Endothelial cell of umbilical vein (primary cell): ENCODE results near the gene ANGPT4. TPM values are rescaled to one million over a fixed set of nuclear protein-coding genes. Genes with fewer than 3 reads are reported as not detected.

Experiments used
- BruUV-seq: library from RNA; stranded (reverse); fragments of 400-500 nt; replicated peaks from 2 replicates; lab custom pipeline; 2021; lab: Mats Ljungman, UMichigan
- CTCF ChIA-PET: fragments of 300-600, 350-600 bp; sonication (Branson Sonifier 250); formaldehyde crosslinking; loops from one replicate; lab custom pipeline; 2021; ENCODE audit warnings: antibody characterized with exemption, inconsistent platforms; lab: Charles Lee
- POLR2A ChIA-PET: fragments of 300-600, 350-600 bp; sonication (Branson Sonifier 250); formaldehyde crosslinking; loops from one replicate; lab custom pipeline; 2021; ENCODE audit warnings: antibody characterized with exemption, inconsistent platforms; lab: Charles Lee
- DNase-seq: peaks from one replicate; pipeline ENCODE4 v3.0.0-alpha.2; 2011; ENCODE audit warnings: low read depth, low spot score
- FAIRE-seq: peaks from 2 replicates; lab custom pipeline; 2011; peaks lifted over from hg19 to GRCh38; lab: Jason Lieb, UNC
- H2AFZ ChIP-seq: 2 replicates; pipeline ENCODE4 v1.6.0; 2012; ENCODE audit warnings: low read depth, low read length, control low read depth, inconsistent platforms
- H3K27ac ChIP-seq: 2 replicates; pipeline ENCODE4 v1.5.1; 2011; ENCODE audit warnings: low read depth, mild to moderate bottlenecking, control low read depth, low read length, moderate library complexity; ENCODE audit not compliant: insufficient read depth
- H3K27me3 ChIP-seq, 2 experiments: 2 replicates each; pipeline versions ENCODE4 v1.6.0 to v1.6.1; 2011; ENCODE audit warnings: low read length in 2 of 2, mixed read lengths in 1 of 2; ENCODE audit not compliant: control insufficient read depth in 2 of 2, insufficient read depth in 2 of 2
- H3K36me3 ChIP-seq, 2 experiments: 2 replicates in 1 of 2; 3 replicates in 1 of 2; pipeline ENCODE4 v1.5.1; 2011; ENCODE audit warnings: low read length in 2 of 2, mild to moderate bottlenecking in 1 of 2, moderate library complexity in 1 of 2; ENCODE audit not compliant: control insufficient read depth in 2 of 2, insufficient read depth in 2 of 2; ENCODE audit errors: extremely low read depth in 1 of 2
- H3K4me1 ChIP-seq: 3 replicates; pipeline ENCODE4 v1.5.1; 2011; ENCODE audit warnings: mild to moderate bottlenecking, low read length; ENCODE audit not compliant: control insufficient read depth, insufficient read depth; ENCODE audit errors: extremely low read depth
- H3K4me2 ChIP-seq: 2 replicates; pipeline ENCODE4 v1.6.1; 2011; ENCODE audit warnings: low read length, control low read depth, mixed read lengths; ENCODE audit not compliant: insufficient read depth
- H3K4me3 ChIP-seq, 3 experiments: fragments of 200-600 bp in 1 of 3; sonication (generic), shearing (Covaris generic) in 1 of 3; replicated peaks in 1 of 3; 2 replicates each; pipeline ENCODE4 v1.5.1; 2011 to 2016; ENCODE audit warnings: control low read depth in 3 of 3, low read length in 3 of 3, mild to moderate bottlenecking in 2 of 3, inconsistent platforms in 1 of 3, low read depth in 1 of 3, moderate library complexity in 1 of 3; ENCODE audit not compliant: insufficient read depth in 1 of 3
- H3K79me2 ChIP-seq: 2 replicates; pipeline ENCODE4 v1.6.0; 2012; ENCODE audit warnings: low read length, inconsistent platforms; ENCODE audit not compliant: control insufficient read depth, insufficient read depth
- H3K9ac ChIP-seq: replicated peaks from 2 replicates; pipeline ENCODE3; 2011; ENCODE audit warnings: low read length, control low read depth; ENCODE audit not compliant: insufficient read depth; ENCODE audit errors: extremely low read depth
- H3K9me1 ChIP-seq: replicated peaks from 3 replicates; pipeline ENCODE4 v1.6.0; 2011; ENCODE audit warnings: mild to moderate bottlenecking, low read length; ENCODE audit not compliant: control insufficient read depth, insufficient read depth; ENCODE audit errors: extremely low read depth
- H3K9me3 ChIP-seq: replicated peaks from 2 replicates; pipeline ENCODE4 v1.5.1; 2012; ENCODE audit warnings: low read length, inconsistent platforms; ENCODE audit not compliant: control insufficient read depth, insufficient read depth
- H4K20me1 ChIP-seq: replicated peaks from 2 replicates; pipeline ENCODE3; 2011; ENCODE audit warnings: mild to moderate bottlenecking, low read length; ENCODE audit not compliant: control insufficient read depth, insufficient read depth; ENCODE audit errors: extremely low read depth
- CTCF ChIP-seq, 2 donors: IDR thresholded peaks; 1 replicate in 1 of 2; 2 replicates in 1 of 2; pipeline ENCODE4 v1.5.1; 2011; ENCODE audit warnings: low read length in 2 of 2, mild to moderate bottlenecking in 2 of 2, moderate library complexity in 2 of 2, control low read depth in 1 of 2, inconsistent platforms in 1 of 2, low read depth in 1 of 2; ENCODE audit not compliant: insufficient read depth in 1 of 2; ENCODE audit errors: extremely low read depth in 1 of 2
- EZH2 ChIP-seq: IDR thresholded peaks from 2 replicates; pipeline ENCODE4 v1.6.1; 2012; ENCODE audit warnings: borderline replicate concordance, low read depth, mild to moderate bottlenecking, moderate library complexity, low read length, inconsistent platforms; ENCODE audit not compliant: severe bottlenecking
- FOS ChIP-seq: IDR thresholded peaks from 2 replicates; pipeline ENCODE4 v1.6.1; 2011; ENCODE audit warnings: mild to moderate bottlenecking, low read length, moderate library complexity, borderline replicate concordance; ENCODE audit not compliant: insufficient read depth
- GATA2 ChIP-seq: IDR thresholded peaks from 2 replicates; pipeline ENCODE4 v1.7.0; 2011; ENCODE audit warnings: low read depth, mild to moderate bottlenecking, moderate library complexity, mixed read lengths, low read length; ENCODE audit not compliant: insufficient read length, insufficient read depth
- JUN ChIP-seq: IDR thresholded peaks from 2 replicates; pipeline ENCODE4 v1.6.1; 2011; ENCODE audit warnings: borderline replicate concordance, low read depth; ENCODE audit not compliant: insufficient read length, insufficient read depth
- MAX ChIP-seq: IDR thresholded peaks from 2 replicates; pipeline ENCODE4 v1.6.1; 2011; ENCODE audit not compliant: insufficient read depth, insufficient read length
- MYC ChIP-seq: IDR thresholded peaks from one replicate; pipeline ENCODE4 v1.6.1; 2011; ENCODE audit warnings: mild to moderate bottlenecking, low read depth, low read length
- POLR2A ChIP-seq: IDR thresholded peaks from 2 replicates; pipeline ENCODE4 v1.6.1; 2012; ENCODE audit warnings: low read depth, mild to moderate bottlenecking, control low read depth, low read length
- POLR2AphosphoS5 ChIP-seq: IDR thresholded peaks from 2 replicates; pipeline ENCODE4 v1.6.1; 2012; ENCODE audit warnings: low read depth, mild to moderate bottlenecking, control low read depth, low read length, moderate library complexity; ENCODE audit not compliant: insufficient read depth
- dilution Hi-C: fragments of 300-500 bp; cut with MboI; formaldehyde crosslinking; loops from one replicate; pipeline ENCODE4 v1.15.0; 2019; ENCODE audit warnings: low sequenced_read_pairs; ENCODE audit not compliant: extremely low pct_ligation_motif_present
- intact Hi-C: fragments of 100-400 bp; cut with micrococcal nuclease; formaldehyde crosslinking; loops from one replicate; pipeline ENCODE4 v1.10.0; 2022
- polyA plus RNA-seq, 4 experiments: library from polyadenylated mRNA; depleted of rRNA in 3 of 4; stranded (reverse) in 3 of 4; unstranded in 1 of 4; fragments of >200 nt; gene quantifications; 2 replicates each; pipeline versions ENCODE4 v1.2.1 to v1.2.3, GENCODE V29; 2011 to 2012; ENCODE audit warnings: missing spikeins in 1 of 4
- total RNA-seq: library from RNA; stranded (reverse); gene quantifications from 2 replicates; pipeline ENCODE4 v1.2.3, GENCODE V29; 2021

Gene ANGPT4
- total and polyA plus RNA-seq, 2 donors (not counting 3 experiments of a cell fraction or from before 2014, with no cell fraction given): not detected

- CTCF ChIA-PET: no interaction called here
- Histone ChIP-seq H3K4me1 (no peaks in the 10 kb centered on the region), H3K79me2 (no peaks in the 10 kb centered on the region), H3K36me3 (no peaks in the 10 kb centered on the region), H3K9me1 (no peaks in the 10 kb centered on the region), H3K9me3 (no peaks in the 10 kb centered on the region), H3K4me2 (no peak overlapping the region), H3K27me3 (no peaks in the 10 kb centered on the region), H3K4me3 (no peak overlapping the region), H4K20me1 (no peaks in the 10 kb centered on the region), H3K9ac (no peak overlapping the region), H3K27ac (no peak overlapping the region), H2AFZ (no peak overlapping the region)
- DNase-seq (no peak), FAIRE-seq (no peak)
- POLR2A ChIA-PET: no interaction called here
- BruUV-seq: no TSS peak
- TF ChIP-seq EZH2: no peak
- TF ChIP-seq JUN: no peak
- no peak for TF ChIP-seq FOS
- TF ChIP-seq MYC: no peak
- no peak for TF ChIP-seq POLR2A
- TF ChIP-seq GATA2: no peak
- TF ChIP-seq POLR2AphosphoS5: no peak
- no peak for TF ChIP-seq MAX
- TF ChIP-seq CTCF (IDR thresholded peaks at IDR 0.05; ENCODE audit: extremely low read depth in 1 of 2, insufficient read depth in 1 of 2, low read depth in 1 of 2, low read length in 2 of 2): no peak
- intact Hi-C loops (no loop called here), dilution Hi-C loops (no loop called here)
These were observed 38.3 kb downstream of the ANGPT4 start for GRCh38 chr20:877814-878213.
